HepG2 (cell line): ENCODE results near the gene NOXRED1. TPM values are rescaled to one million over a fixed set of nuclear protein-coding genes. Genes with fewer than 3 reads are reported as not detected.

Experiments used
- GTF2F1 ChIP-seq: fragments of 150-350 bp; IDR thresholded peaks from 2 replicates; pipeline ENCODE4 v1.6.1; 2014; ENCODE audit warnings: low read length
- ISL2 ChIP-seq: sonication (generic); formaldehyde crosslinking; IDR thresholded peaks from 2 replicates; pipeline ENCODE4 v1.5.0; 2020; ENCODE audit warnings: missing genetic modification reagents
- ISX ChIP-seq: sonication (generic); formaldehyde crosslinking; conservative IDR thresholded peaks from 2 replicates; pipeline ENCODE4 v1.5.0; 2020; ENCODE audit warnings: missing genetic modification reagents
- MEF2D ChIP-seq: sonication (generic); formaldehyde crosslinking; IDR thresholded peaks from 2 replicates; pipeline ENCODE4 v1.5.1; 2020; ENCODE audit warnings: mild to moderate bottlenecking, missing genetic modification reagents
- MXI1 ChIP-seq: IDR thresholded peaks from 3 replicates; pipeline ENCODE4 v1.6.1; 2012; ENCODE audit warnings: low read depth, low read length, inconsistent platforms, borderline replicate concordance
- NR2F2 ChIP-seq: IDR thresholded peaks from 2 replicates; pipeline ENCODE4 v1.6.1; 2012; ENCODE audit warnings: low read depth, inconsistent platforms, borderline replicate concordance
- ZNF142 ChIP-seq: sonication (generic); formaldehyde crosslinking; IDR thresholded peaks from 2 replicates; pipeline ENCODE4 v1.4.0; 2020; ENCODE audit warnings: missing genetic modification reagents
- polyA plus RNA-seq, 8 experiments: library from polyadenylated mRNA; depleted of rRNA in 3 of 8; stranded (reverse) in 7 of 8; unstranded in 1 of 8; fragments of >200 nt; fragmentation: Illumina TruSeq in 4 of 8; extraction: Trizol in 4 of 8; gene quantifications; 2 replicates each; pipeline versions ENCODE4 v1.2.1 to v1.2.3, GENCODE V29; 2011 to 2016; ENCODE audit warnings: low read depth in 4 of 8, missing spikeins in 1 of 8, mixed read lengths in 1 of 8; ENCODE audit not compliant: insufficient read depth in 1 of 8
- total RNA-seq, 5 experiments: library from RNA; depleted of rRNA; stranded (reverse); fragments of >200 nt; fragmentation: Illumina TruSeq; extraction: Trizol; gene quantifications; 2 replicates each; pipeline ENCODE4 v1.2.3, GENCODE V29; 2016; ENCODE audit warnings: low read depth in 1 of 5
- TF ChIP-seq, protein P1 (sequence below): sonication (generic); formaldehyde crosslinking; IDR thresholded peaks from 2 replicates; pipeline ENCODE4 v1.4.0; 2020; ENCODE audit warnings: mild to moderate bottlenecking, low read depth, missing genetic modification reagents
- TF ChIP-seq, protein P2 (sequence below): sonication (generic); formaldehyde crosslinking; IDR thresholded peaks from 2 replicates; pipeline ENCODE4 v1.5.0; 2020; ENCODE audit warnings: mild to moderate bottlenecking, missing genetic modification reagents, borderline replicate concordance
- TF ChIP-seq, protein P3 (sequence below): sonication (generic); formaldehyde crosslinking; IDR thresholded peaks from 2 replicates; pipeline ENCODE4 v1.5.0; 2020; ENCODE audit warnings: missing genetic modification reagents
- TF ChIP-seq, protein P4 (sequence below): IDR thresholded peaks from 2 replicates; pipeline ENCODE4 v1.6.1; 2016; ENCODE audit warnings: low read depth, control low read depth

NOXRED1 gene
- total and polyA plus RNA-seq, 2 of the 13 experiments (the other 11 are each of a cell fraction or from before 2014, with no cell fraction given) = 0.24 to 0.41 TPM

DNA sequence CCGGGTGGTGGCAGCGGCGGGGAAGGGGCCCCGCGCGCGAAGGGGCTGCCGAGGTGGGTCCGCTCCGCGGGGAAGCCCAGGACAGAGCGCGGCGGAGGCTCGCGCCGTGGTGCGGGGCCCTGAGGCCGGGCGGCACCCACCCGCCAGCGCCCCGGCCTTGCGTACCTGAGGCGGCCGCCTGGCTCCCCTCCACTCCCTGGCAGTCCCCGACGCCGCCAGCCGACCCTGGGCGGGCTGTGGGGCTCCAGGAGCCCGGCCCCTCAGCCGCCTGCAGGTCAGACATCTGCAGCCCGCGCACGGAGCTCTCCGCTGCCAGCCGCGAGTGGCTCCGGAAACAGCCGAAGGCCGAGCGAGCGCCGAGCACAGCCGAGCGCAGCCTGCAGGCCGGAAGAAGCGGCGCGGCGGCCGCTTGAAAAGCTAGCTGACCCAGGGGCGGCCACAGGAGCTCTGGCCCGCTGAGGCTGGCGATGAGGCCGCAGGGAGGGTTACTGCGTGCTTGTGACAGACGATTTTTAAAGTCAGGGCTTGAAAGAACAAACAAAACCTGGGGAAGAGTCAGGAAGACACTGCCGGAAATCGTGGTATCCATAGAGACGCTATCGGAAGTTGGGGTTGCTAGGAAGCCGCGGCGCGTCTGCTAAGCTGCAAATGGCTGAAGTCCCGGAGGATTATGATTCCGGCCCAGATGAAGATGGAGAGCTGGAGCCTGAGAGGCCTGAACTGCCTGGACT, 46.4 kb downstream of the NOXRED1 start, which contains the start of the genes SAMD15 and TMED8 (continued):
- TF ChIP-seq ZNF142 (CRISPR knock-in tag) = 0 out of 2 replicates have a peak, but pooled peaks have one; percentile 49
- TF ChIP-seq, protein P1, sequence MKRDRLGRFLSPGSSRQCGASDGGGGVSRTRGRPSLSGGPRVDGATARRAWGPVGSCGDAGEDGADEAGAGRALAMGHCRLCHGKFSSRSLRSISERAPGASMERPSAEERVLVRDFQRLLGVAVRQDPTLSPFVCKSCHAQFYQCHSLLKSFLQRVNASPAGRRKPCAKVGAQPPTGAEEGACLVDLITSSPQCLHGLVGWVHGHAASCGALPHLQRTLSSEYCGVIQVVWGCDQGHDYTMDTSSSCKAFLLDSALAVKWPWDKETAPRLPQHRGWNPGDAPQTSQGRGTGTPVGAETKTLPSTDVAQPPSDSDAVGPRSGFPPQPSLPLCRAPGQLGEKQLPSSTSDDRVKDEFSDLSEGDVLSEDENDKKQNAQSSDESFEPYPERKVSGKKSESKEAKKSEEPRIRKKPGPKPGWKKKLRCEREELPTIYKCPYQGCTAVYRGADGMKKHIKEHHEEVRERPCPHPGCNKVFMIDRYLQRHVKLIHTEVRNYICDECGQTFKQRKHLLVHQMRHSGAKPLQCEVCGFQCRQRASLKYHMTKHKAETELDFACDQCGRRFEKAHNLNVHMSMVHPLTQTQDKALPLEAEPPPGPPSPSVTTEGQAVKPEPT = no peak
- peak; percentile 67; the same call in 1 of the 2 replicates for TF ChIP-seq ISL2 (CRISPR knock-in tag)
- TF ChIP-seq GTF2F1 = no peak
- TF ChIP-seq, protein P2, sequence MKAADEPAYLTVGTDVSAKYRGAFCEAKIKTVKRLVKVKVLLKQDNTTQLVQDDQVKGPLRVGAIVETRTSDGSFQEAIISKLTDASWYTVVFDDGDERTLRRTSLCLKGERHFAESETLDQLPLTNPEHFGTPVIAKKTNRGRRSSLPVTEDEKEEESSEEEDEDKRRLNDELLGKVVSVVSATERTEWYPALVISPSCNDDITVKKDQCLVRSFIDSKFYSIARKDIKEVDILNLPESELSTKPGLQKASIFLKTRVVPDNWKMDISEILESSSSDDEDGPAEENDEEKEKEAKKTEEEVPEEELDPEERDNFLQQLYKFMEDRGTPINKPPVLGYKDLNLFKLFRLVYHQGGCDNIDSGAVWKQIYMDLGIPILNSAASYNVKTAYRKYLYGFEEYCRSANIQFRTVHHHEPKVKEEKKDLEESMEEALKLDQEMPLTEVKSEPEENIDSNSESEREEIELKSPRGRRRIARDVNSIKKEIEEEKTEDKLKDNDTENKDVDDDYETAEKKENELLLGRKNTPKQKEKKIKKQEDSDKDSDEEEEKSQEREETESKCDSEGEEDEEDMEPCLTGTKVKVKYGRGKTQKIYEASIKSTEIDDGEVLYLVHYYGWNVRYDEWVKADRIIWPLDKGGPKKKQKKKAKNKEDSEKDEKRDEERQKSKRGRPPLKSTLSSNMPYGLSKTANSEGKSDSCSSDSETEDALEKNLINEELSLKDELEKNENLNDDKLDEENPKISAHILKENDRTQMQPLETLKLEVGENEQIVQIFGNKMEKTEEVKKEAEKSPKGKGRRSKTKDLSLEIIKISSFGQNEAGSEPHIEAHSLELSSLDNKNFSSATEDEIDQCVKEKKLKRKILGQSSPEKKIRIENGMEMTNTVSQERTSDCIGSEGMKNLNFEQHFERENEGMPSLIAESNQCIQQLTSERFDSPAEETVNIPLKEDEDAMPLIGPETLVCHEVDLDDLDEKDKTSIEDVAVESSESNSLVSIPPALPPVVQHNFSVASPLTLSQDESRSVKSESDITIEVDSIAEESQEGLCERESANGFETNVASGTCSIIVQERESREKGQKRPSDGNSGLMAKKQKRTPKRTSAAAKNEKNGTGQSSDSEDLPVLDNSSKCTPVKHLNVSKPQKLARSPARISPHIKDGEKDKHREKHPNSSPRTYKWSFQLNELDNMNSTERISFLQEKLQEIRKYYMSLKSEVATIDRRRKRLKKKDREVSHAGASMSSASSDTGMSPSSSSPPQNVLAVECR (CRISPR knock-in tag) = peak; percentile 96
- TF ChIP-seq, protein P3, sequence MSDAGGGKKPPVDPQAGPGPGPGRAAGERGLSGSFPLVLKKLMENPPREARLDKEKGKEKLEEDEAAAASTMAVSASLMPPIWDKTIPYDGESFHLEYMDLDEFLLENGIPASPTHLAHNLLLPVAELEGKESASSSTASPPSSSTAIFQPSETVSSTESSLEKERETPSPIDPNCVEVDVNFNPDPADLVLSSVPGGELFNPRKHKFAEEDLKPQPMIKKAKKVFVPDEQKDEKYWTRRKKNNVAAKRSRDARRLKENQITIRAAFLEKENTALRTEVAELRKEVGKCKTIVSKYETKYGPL (CRISPR knock-in tag) = no peak
- peak; percentile 88; the same call in 2 of the 3 replicates for TF ChIP-seq MXI1
- TF ChIP-seq NR2F2 = no peak
- TF ChIP-seq MEF2D = 0 out of 2 replicates have a peak, but pooled peaks have one; percentile 45
- TF ChIP-seq, protein P4, sequence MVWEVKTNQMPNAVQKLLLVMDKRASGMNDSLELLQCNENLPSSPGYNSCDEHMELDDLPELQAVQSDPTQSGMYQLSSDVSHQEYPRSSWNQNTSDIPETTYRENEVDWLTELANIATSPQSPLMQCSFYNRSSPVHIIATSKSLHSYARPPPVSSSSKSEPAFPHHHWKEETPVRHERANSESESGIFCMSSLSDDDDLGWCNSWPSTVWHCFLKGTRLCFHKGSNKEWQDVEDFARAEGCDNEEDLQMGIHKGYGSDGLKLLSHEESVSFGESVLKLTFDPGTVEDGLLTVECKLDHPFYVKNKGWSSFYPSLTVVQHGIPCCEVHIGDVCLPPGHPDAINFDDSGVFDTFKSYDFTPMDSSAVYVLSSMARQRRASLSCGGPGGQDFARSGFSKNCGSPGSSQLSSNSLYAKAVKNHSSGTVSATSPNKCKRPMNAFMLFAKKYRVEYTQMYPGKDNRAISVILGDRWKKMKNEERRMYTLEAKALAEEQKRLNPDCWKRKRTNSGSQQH (CRISPR knock-in tag) = peak; percentile 18; the same call in 1 of the 2 replicates
- peak; percentile 46; the same call in 1 of the 2 replicates for TF ChIP-seq ISX (CRISPR knock-in tag)
